ENCODE results near the gene REEP3.
"Not testable (repeated sequence)": the region's sequence is repeated elsewhere in the genome, so short reads cannot be mapped to it uniquely, and the experiment has no call there.

Gene REEP3

DNA sequence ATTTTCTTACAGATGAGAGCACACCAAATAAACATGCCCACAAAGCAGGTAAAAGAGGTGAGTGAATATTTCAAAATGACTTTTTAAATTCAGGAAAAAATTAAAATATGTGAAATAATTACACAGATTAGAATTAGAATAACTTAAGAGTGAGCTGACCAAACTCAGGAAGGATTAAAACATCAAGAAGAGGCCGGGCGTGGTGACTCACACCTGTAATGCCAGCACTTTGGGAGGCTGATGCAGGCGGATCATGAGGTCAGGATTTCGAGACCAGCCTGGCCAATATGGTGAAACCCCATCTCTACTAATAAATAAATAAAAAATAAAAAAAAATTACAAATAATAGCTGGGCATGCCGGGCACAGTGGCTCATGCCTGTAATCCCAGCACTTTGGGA, 140.1 kb downstream of the REEP3 start (continued):
- TF ChIP-seq ZNF670 (tag by site-specific recombination; IDR thresholded peaks at IDR 0.05; ENCODE audit: low read depth): no peak
- TF ChIP-seq SCRT1 (tag by site-specific recombination; IDR thresholded peaks at IDR 0.05; ENCODE audit: borderline replicate concordance): no peak

DNA sequence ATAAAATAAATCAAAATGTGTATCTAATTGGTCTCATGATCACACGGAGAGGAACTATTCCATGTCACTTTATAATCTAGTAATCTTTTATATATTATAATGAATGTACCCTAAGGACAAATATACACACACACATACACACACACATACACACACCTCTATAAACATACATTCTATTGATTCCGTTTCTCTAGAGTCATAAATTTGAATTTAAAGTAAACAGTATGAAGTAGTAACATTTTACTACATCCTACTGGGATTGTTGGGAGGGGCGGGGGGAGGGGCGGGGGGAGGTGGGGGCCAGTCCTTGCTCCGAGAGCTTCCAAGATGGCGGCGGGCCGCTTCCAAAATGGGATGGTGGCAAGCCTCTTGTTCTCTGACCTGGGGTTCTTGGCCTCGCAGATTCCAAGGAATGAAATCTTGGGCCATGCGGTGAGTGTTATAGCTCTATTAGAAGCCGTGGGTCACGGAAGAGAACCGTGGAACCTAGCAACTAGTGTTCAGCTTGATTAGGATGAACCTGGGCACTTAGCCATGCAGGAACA, 143.2 kb downstream of the REEP3 start:
- H3K9me3 ChIP-seq (ENCODE audit: control insufficient read depth, insufficient read depth, low read depth, low read length): no peaks in the 10 kb centered on the region
- H3K4me1 ChIP-seq (ENCODE audit: control insufficient read depth, insufficient read depth, low read length): no peaks in the 10 kb centered on the region
- no peak for TF ChIP-seq ZNF19 (tag by site-specific recombination; IDR thresholded peaks at IDR 0.05; ENCODE audit: low read depth)
- TF ChIP-seq, protein P1, sequence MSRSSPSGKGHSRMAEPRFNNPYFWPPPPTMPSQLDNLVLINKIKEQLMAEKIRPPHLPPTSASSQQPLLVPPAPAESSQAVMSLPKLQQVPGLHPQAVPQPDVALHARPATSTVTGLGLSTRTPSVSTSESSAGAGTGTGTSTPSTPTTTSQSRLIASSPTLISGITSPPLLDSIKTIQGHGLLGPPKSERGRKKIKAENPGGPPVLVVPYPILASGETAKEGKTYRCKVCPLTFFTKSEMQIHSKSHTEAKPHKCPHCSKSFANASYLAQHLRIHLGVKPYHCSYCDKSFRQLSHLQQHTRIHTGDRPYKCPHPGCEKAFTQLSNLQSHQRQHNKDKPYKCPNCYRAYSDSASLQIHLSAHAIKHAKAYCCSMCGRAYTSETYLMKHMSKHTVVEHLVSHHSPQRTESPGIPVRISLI (tag by site-specific recombination; IDR thresholded peaks at IDR 0.05): no peak
- ChIA-PET CTCF (interaction anchor here (1.5 kb wide), 1 partner anchor 56 kb away, joined by 5 read pairs; no protein-coding TSS in a partner anchor), POLR2A (no interaction called here)
- no peak overlapping the region for H3K4me3 ChIP-seq (ENCODE audit: low read depth, low read length)
- H3K27ac ChIP-seq (ENCODE audit: extremely low read depth, low read depth, low read length): no peak overlapping the region
- H3K36me3 ChIP-seq (ENCODE audit: control insufficient read depth in 2 of 2, insufficient read depth in 1 of 2, low read length in 2 of 2): no peaks in the 10 kb centered on the region

DNA sequence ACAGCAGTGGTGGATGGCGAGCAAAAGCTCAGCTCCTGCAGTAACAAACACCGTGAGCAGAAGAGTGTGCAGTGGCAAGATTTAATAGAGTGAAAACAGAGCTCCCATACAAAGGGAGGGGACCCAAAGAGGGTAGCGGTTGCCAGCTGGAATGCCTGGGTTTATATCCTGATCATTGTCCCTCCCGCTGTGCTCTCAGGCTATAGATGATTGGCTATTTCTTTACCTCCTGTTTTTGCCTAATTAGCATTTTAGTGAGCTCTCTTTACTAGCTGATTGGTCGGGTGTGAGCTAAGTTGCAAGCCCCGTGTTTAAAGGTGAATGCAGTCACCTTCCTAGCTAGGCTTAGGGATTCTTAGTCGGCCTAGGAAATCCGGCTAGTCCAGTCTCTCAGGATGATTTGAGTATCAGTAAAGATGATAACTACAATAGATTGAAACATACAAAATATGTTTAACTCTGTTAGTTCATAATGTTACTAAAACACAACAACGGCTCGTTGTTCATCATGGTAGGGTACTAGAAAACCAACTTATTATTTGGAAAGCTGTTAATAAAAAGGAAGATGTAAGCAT, 143.9 kb downstream of the REEP3 start:
- H3K4me1 ChIP-seq (ENCODE audit: control insufficient read depth, insufficient read depth, low read length); H3K9me3 ChIP-seq (ENCODE audit: control insufficient read depth, insufficient read depth, low read depth, low read length); H3K36me3 ChIP-seq (ENCODE audit: control insufficient read depth in 2 of 2, insufficient read depth in 1 of 2, low read length in 2 of 2); H3K27ac ChIP-seq (ENCODE audit: extremely low read depth, low read depth, low read length); H3K4me3 ChIP-seq (ENCODE audit: low read depth, low read length): not testable (repeated sequence)
- ChIA-PET CTCF (interaction anchor here (0.7 to 1.5 kb wide), 2 partner anchors 31 to 55 kb away, joined by 3 to 5 read pairs; no protein-coding TSS in a partner anchor), POLR2A (interaction anchor here (0.6 kb wide), 1 partner anchor 430 kb away, joined by 4 read pairs; no protein-coding TSS in a partner anchor)

DNA sequence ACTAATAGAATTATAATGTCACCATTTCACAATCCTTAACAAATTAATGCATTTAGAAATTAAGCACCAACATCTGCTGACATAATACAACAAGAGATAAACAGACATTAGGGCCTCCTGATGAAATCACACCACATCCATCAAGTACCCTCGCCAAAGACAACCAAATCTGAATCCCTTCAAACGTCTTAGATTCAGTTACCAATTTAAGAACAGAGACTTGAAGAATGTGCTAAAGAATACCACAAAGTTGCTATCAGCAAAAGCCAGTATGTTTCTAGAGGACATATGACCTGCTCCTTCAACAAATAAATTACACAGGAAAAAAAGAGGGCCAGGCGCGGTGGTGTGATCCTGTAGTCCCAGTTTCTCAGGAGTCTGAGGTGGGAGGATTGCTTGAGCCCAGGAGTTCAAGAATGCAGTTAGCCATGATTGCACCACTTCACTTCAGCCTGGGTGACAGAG, 144.5 kb downstream of the REEP3 start:
- POLR2A ChIA-PET: interaction anchor here (0.6 kb wide), 1 partner anchor 431 kb away, joined by 4 read pairs; no protein-coding TSS in a partner anchor
- TF ChIP-seq YY2 (tag by site-specific recombination; IDR thresholded peaks at IDR 0.05) (no peak), ZNF626 (tag by site-specific recombination; IDR thresholded peaks at IDR 0.05) (no peak), ZNF521 (tag by site-specific recombination; IDR thresholded peaks at IDR 0.05) (no peak), ZFP3 (tag by site-specific recombination; IDR thresholded peaks at IDR 0.05; ENCODE audit: low read depth) (no peak), ZNF596 (tag by site-specific recombination; IDR thresholded peaks at IDR 0.05) (no peak), ZNF514 (tag by site-specific recombination; IDR thresholded peaks at IDR 0.05) (no peak)
- TF ChIP-seq, protein P2, sequence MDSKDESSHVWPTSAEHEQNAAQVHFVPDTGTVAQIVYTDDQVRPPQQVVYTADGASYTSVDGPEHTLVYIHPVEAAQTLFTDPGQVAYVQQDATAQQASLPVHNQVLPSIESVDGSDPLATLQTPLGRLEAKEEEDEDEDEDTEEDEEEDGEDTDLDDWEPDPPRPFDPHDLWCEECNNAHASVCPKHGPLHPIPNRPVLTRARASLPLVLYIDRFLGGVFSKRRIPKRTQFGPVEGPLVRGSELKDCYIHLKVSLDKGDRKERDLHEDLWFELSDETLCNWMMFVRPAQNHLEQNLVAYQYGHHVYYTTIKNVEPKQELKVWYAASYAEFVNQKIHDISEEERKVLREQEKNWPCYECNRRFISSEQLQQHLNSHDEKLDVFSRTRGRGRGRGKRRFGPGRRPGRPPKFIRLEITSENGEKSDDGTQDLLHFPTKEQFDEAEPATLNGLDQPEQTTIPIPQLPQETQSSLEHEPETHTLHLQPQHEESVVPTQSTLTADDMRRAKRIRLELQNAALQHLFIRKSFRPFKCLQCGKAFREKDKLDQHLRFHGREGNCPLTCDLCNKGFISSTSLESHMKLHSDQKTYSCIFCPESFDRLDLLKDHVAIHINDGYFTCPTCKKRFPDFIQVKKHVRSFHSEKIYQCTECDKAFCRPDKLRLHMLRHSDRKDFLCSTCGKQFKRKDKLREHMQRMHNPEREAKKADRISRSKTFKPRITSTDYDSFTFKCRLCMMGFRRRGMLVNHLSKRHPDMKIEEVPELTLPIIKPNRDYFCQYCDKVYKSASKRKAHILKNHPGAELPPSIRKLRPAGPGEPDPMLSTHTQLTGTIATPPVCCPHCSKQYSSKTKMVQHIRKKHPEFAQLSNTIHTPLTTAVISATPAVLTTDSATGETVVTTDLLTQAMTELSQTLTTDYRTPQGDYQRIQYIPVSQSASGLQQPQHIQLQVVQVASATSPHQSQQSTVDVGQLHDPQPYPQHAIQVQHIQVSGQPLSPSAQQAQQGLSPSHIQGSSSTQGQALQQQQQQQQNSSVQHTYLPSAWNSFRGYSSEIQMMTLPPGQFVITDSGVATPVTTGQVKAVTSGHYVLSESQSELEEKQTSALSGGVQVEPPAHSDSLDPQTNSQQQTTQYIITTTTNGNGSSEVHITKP (tag by site-specific recombination; IDR thresholded peaks at IDR 0.05): no peak
- TF ChIP-seq, protein P3, sequence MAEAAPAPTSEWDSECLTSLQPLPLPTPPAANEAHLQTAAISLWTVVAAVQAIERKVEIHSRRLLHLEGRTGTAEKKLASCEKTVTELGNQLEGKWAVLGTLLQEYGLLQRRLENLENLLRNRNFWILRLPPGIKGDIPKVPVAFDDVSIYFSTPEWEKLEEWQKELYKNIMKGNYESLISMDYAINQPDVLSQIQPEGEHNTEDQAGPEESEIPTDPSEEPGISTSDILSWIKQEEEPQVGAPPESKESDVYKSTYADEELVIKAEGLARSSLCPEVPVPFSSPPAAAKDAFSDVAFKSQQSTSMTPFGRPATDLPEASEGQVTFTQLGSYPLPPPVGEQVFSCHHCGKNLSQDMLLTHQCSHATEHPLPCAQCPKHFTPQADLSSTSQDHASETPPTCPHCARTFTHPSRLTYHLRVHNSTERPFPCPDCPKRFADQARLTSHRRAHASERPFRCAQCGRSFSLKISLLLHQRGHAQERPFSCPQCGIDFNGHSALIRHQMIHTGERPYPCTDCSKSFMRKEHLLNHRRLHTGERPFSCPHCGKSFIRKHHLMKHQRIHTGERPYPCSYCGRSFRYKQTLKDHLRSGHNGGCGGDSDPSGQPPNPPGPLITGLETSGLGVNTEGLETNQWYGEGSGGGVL (tag by site-specific recombination; IDR thresholded peaks at IDR 0.05): no peak
- TF ChIP-seq, protein P4, sequence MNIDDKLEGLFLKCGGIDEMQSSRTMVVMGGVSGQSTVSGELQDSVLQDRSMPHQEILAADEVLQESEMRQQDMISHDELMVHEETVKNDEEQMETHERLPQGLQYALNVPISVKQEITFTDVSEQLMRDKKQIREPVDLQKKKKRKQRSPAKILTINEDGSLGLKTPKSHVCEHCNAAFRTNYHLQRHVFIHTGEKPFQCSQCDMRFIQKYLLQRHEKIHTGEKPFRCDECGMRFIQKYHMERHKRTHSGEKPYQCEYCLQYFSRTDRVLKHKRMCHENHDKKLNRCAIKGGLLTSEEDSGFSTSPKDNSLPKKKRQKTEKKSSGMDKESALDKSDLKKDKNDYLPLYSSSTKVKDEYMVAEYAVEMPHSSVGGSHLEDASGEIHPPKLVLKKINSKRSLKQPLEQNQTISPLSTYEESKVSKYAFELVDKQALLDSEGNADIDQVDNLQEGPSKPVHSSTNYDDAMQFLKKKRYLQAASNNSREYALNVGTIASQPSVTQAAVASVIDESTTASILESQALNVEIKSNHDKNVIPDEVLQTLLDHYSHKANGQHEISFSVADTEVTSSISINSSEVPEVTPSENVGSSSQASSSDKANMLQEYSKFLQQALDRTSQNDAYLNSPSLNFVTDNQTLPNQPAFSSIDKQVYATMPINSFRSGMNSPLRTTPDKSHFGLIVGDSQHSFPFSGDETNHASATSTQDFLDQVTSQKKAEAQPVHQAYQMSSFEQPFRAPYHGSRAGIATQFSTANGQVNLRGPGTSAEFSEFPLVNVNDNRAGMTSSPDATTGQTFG (tag by site-specific recombination; IDR thresholded peaks at IDR 0.05; ENCODE audit: borderline replicate concordance): no peak
- TF ChIP-seq, protein P5, sequence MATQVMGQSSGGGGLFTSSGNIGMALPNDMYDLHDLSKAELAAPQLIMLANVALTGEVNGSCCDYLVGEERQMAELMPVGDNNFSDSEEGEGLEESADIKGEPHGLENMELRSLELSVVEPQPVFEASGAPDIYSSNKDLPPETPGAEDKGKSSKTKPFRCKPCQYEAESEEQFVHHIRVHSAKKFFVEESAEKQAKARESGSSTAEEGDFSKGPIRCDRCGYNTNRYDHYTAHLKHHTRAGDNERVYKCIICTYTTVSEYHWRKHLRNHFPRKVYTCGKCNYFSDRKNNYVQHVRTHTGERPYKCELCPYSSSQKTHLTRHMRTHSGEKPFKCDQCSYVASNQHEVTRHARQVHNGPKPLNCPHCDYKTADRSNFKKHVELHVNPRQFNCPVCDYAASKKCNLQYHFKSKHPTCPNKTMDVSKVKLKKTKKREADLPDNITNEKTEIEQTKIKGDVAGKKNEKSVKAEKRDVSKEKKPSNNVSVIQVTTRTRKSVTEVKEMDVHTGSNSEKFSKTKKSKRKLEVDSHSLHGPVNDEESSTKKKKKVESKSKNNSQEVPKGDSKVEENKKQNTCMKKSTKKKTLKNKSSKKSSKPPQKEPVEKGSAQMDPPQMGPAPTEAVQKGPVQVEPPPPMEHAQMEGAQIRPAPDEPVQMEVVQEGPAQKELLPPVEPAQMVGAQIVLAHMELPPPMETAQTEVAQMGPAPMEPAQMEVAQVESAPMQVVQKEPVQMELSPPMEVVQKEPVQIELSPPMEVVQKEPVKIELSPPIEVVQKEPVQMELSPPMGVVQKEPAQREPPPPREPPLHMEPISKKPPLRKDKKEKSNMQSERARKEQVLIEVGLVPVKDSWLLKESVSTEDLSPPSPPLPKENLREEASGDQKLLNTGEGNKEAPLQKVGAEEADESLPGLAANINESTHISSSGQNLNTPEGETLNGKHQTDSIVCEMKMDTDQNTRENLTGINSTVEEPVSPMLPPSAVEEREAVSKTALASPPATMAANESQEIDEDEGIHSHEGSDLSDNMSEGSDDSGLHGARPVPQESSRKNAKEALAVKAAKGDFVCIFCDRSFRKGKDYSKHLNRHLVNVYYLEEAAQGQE (tag by site-specific recombination; IDR thresholded peaks at IDR 0.05): no peak

More for the DNA sequence above, 144.5 kb downstream of the REEP3 start:
- H3K4me3 ChIP-seq (ENCODE audit: low read depth, low read length): no peak overlapping the region
- CTCF ChIA-PET: interaction anchor here (0.7 to 1.5 kb wide), 2 partner anchors 32 to 54 kb away, joined by 3 to 5 read pairs; no protein-coding TSS in a partner anchor
- H3K4me1 ChIP-seq (ENCODE audit: control insufficient read depth, insufficient read depth, low read length): peaks cover 2% of the 10 kb centered on the region; the same call in 1 of the 2 replicates
- no peak overlapping the region for H3K27ac ChIP-seq (ENCODE audit: extremely low read depth, low read depth, low read length)
- no peaks in the 10 kb centered on the region for H3K9me3 ChIP-seq (ENCODE audit: control insufficient read depth, insufficient read depth, low read depth, low read length)
- H3K36me3 ChIP-seq (ENCODE audit: control insufficient read depth in 2 of 2, insufficient read depth in 1 of 2, low read length in 2 of 2): no peaks in the 10 kb centered on the region
